Measurements from ENCODE around the gene IGSF3. TPM values are rescaled to one million over a fixed set of nuclear protein-coding genes. Genes with fewer than 3 reads are reported as not detected.

The IGSF3 gene
- total and polyA plus RNA-seq, 2 experiments from 2014 or later = 8.8 to 34.0 TPM

DNA sequence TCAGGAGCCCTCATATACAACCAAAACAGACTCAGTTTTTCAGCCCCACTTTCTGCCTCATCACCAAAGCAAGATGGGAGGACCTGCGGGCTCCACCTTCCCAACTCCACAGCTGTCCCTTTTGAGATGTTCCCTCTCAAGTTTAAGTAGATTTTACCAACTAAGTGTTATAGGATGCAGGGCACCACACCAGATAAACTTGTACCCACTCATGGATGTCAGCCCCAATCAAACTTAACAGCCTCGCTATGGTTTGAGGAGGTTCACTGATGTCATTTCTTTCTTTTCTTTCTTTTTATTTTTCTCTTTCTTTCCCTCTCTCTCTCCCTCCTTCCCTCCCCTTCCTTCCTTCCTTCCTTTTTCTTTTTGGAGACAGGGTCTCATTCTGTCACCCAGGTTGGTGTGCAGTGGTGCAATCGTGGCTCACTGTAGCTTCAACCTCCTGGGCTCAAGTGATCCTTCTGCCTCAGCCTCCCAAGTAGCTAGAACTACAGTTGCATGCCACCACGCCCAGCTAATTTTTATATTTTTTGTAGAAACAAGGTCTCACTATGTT is 110.1 kb downstream of the IGSF3 start:
- 98% methylated on average over 4 of the region's 4 CpGs for WGBS (ENCODE audit: low lambda C conversion rate, missing lambda C conversion rate)

DNA sequence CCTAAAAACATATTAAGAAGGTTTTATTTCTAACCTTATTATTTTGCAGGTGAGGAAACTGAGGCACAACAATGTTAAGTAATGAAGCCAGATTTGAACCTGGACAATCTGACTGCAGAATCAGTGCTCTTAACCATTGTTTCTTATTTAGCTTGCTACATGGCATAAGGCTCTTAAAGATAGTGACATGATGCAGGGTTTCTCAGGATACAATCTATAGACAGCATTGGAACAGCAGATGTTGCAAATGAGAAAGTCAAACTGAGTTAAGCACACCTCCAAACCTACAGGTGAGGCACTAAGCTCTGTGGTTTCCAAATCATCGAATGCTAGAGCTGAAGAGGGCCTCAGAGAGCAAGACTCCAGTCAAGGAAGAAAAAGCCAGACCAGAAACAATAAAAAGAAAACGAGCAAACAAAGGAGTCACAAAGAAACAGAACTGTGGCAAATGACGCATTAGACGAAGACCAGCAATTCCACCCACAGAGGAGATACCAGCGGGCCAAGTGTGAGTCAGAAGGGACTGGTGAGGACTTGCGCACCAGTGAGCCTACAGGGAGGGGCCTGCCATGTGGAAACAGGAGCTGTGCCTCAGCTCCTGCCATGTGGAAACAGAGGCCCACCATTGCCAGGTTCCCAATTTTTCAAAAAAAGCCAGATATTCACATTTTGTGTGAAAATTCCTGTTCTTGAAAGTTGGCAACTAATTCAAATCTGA is 111.1 kb downstream of the IGSF3 start:
- no peaks in the 10 kb centered on the region for H3K36me3 ChIP-seq (replicated peaks; ENCODE audit: insufficient read depth, low read depth)
- H3K9me2 ChIP-seq (replicated peaks; ENCODE audit: insufficient read depth) = no peaks in the 10 kb centered on the region
- H3K4me3 ChIP-seq = no peak overlapping the region
- WGBS (ENCODE audit: low lambda C conversion rate, missing lambda C conversion rate) = 67% methylated on average over 6 of the region's 6 CpGs
- no peaks in the 10 kb centered on the region for H3K9me3 ChIP-seq (ENCODE audit: low read depth)
- H3K27me3 ChIP-seq = no peaks in the 10 kb centered on the region
- no peaks in the 10 kb centered on the region for H4K20me1 ChIP-seq (ENCODE audit: insufficient read depth, poor library complexity, severe bottlenecking)
- TF ChIP-seq, protein P1, sequence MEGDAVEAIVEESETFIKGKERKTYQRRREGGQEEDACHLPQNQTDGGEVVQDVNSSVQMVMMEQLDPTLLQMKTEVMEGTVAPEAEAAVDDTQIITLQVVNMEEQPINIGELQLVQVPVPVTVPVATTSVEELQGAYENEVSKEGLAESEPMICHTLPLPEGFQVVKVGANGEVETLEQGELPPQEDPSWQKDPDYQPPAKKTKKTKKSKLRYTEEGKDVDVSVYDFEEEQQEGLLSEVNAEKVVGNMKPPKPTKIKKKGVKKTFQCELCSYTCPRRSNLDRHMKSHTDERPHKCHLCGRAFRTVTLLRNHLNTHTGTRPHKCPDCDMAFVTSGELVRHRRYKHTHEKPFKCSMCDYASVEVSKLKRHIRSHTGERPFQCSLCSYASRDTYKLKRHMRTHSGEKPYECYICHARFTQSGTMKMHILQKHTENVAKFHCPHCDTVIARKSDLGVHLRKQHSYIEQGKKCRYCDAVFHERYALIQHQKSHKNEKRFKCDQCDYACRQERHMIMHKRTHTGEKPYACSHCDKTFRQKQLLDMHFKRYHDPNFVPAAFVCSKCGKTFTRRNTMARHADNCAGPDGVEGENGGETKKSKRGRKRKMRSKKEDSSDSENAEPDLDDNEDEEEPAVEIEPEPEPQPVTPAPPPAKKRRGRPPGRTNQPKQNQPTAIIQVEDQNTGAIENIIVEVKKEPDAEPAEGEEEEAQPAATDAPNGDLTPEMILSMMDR (IDR thresholded peaks at IDR 0.05; ENCODE audit: poor library complexity) = no peak
- TF ChIP-seq EZH2phosphoT487 (IDR thresholded peaks at IDR 0.05; ENCODE audit: low read depth, severe bottlenecking, unreplicated experiment) = no peak
- no peak for TF ChIP-seq EZH2 (IDR thresholded peaks at IDR 0.05; ENCODE audit: borderline replicate concordance)
- H3K79me2 ChIP-seq = peaks cover 25% of the 10 kb centered on the region
- H2AFZ ChIP-seq = no peak overlapping the region
- DNase-seq (ENCODE audit: low spot score) = peak; percentile 64
- peak overlapping the region; percentile 67 for H3K27ac ChIP-seq
- H3K4me1 ChIP-seq (ENCODE audit: insufficient read depth) = no peaks in the 10 kb centered on the region
- no peak overlapping the region for H3K4me2 ChIP-seq

More for the DNA sequence above, 110.1 kb downstream of the IGSF3 start:
- H3K79me2 ChIP-seq = peaks cover 25% of the 10 kb centered on the region
- TF ChIP-seq EZH2 (IDR thresholded peaks at IDR 0.05; ENCODE audit: borderline replicate concordance) = no peak
- TF ChIP-seq EZH2phosphoT487 (IDR thresholded peaks at IDR 0.05; ENCODE audit: low read depth, severe bottlenecking, unreplicated experiment) = no peak
- TF ChIP-seq, protein P1 (IDR thresholded peaks at IDR 0.05; ENCODE audit: poor library complexity) = no peak
- no peak overlapping the region for H2AFZ ChIP-seq
- no peak overlapping the region for H3K27ac ChIP-seq
- H3K36me3 ChIP-seq (replicated peaks; ENCODE audit: insufficient read depth, low read depth) = no peaks in the 10 kb centered on the region
- no peaks in the 10 kb centered on the region for H3K9me2 ChIP-seq (replicated peaks; ENCODE audit: insufficient read depth)
- H3K4me1 ChIP-seq (ENCODE audit: insufficient read depth) = no peaks in the 10 kb centered on the region
- no peaks in the 10 kb centered on the region for H3K9me3 ChIP-seq (ENCODE audit: low read depth)
- H3K27me3 ChIP-seq = no peaks in the 10 kb centered on the region
- no peak for DNase-seq (ENCODE audit: low spot score)
- no peaks in the 10 kb centered on the region for H4K20me1 ChIP-seq (ENCODE audit: insufficient read depth, poor library complexity, severe bottlenecking)
- H3K4me2 ChIP-seq = no peak overlapping the region
- H3K4me3 ChIP-seq = no peak overlapping the region

DNA sequence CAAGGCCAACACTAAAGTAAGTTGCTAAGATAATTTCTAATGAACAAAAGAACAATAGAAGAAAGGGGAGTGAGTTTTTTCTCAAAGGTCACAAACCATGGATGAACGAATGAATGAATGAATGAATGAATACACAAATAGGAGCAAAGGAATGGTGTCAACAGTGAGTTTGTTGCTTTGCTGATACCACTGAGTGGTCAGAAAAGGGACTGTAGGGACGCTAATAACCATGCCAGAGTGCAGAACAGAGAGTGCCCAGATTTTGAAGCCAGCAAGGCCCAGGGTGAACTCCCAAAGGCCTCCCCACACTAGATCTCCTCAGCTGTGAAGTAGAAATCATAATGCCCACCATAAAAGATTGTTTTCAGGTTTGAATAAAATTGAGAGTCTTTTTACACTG is 112.6 kb downstream of the IGSF3 start:
- no peaks in the 10 kb centered on the region for H3K4me1 ChIP-seq (ENCODE audit: insufficient read depth)
- H3K4me2 ChIP-seq = no peak overlapping the region
- H3K36me3 ChIP-seq (replicated peaks; ENCODE audit: insufficient read depth, low read depth) = no peaks in the 10 kb centered on the region
- H4K20me1 ChIP-seq (ENCODE audit: insufficient read depth, poor library complexity, severe bottlenecking) = no peaks in the 10 kb centered on the region
- no peaks in the 10 kb centered on the region for H3K9me2 ChIP-seq (replicated peaks; ENCODE audit: insufficient read depth)
- no peak overlapping the region for H3K27ac ChIP-seq
- no peaks in the 10 kb centered on the region for H3K27me3 ChIP-seq
- H3K79me2 ChIP-seq = peaks cover 20% of the 10 kb centered on the region
- WGBS (ENCODE audit: low lambda C conversion rate, missing lambda C conversion rate) = 95% methylated on average over 2 of the region's 2 CpGs
- TF ChIP-seq EZH2 (IDR thresholded peaks at IDR 0.05; ENCODE audit: borderline replicate concordance) (no peak), EZH2phosphoT487 (IDR thresholded peaks at IDR 0.05; ENCODE audit: low read depth, severe bottlenecking, unreplicated experiment) (no peak)
- TF ChIP-seq, protein P1 (IDR thresholded peaks at IDR 0.05; ENCODE audit: poor library complexity) = no peak
- H2AFZ ChIP-seq = no peak overlapping the region
- H3K4me3 ChIP-seq = no peak overlapping the region
- DNase-seq (ENCODE audit: low spot score) = no peak
- no peaks in the 10 kb centered on the region for H3K9me3 ChIP-seq (ENCODE audit: low read depth)
